HCT116 (cell line): Measurements from ENCODE around the gene PMEPA1.

Experiments
- POLR2A ChIP-seq: IDR thresholded peaks from 2 replicates; pipeline ENCODE4 v1.7.0; 2011; ENCODE audit warnings: borderline replicate concordance; ENCODE audit not compliant: insufficient read depth, insufficient read length; ENCODE audit errors: extremely low read depth
- TF ChIP-seq, protein P1 (sequence below), 3 experiments: fragments of 200-600 bp in 1 of 3; sonication (generic) in 1 of 3; IDR thresholded peaks in 2 of 3; conservative IDR thresholded peaks in 1 of 3; 2 replicates each; pipeline ENCODE4 v1.5.1; 2012 to 2017; ENCODE audit warnings: low read depth in 2 of 3, low read length in 2 of 3, antibody characterized with exemption in 1 of 3, borderline replicate concordance in 1 of 3, control low read depth in 1 of 3, mild to moderate bottlenecking in 1 of 3, mixed read lengths in 1 of 3, mixed run types in 1 of 3, moderate library complexity in 1 of 3; ENCODE audit not compliant: insufficient read depth in 1 of 3

DNA sequence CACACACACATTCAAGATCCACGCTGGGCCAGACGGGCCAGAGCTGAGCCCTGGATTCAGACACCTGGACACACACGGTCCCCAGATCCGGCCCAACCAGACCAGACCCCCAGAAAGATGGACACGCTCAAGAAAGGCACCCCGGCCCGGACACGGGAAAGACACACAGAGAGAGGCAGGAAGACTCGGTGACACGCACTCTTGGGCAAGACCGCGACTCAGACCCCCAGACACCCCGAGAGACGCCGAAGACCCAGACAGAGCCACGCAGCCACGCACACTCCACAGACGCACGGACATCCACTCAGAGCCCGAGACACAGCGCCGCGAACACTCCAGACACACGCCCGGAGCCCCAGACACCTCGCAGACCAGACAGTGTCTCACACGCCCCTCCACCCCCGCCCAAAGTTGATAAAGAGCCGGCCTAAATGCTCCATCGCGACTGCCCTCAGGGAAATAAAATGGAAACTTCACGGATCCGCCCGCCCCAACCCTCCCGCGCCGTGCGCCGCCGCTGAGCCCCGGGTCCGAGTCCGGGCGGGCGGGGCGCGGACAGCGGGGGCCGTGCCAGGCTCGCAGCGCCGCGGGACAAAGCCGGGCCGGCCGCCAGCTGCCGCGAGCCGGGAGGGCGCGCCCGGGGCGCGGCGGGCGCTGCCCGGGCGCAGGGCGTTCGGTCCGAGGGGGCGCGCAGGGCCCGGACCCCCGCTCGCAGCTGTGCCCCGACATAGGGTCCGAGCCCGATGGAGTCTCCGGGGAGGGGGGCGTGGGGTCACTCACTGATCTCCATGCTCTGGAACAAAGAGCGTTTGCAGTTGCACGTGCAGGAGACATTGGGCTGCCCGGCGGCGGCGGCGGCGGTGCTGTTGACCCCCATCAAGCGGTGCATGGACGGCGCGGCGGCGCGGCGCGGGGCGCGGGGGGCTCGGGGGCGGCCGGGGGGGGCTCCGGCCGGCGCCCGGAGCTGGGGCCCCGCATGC lies 831 bp downstream of the PMEPA1 start:
- TF ChIP-seq, protein P1, sequence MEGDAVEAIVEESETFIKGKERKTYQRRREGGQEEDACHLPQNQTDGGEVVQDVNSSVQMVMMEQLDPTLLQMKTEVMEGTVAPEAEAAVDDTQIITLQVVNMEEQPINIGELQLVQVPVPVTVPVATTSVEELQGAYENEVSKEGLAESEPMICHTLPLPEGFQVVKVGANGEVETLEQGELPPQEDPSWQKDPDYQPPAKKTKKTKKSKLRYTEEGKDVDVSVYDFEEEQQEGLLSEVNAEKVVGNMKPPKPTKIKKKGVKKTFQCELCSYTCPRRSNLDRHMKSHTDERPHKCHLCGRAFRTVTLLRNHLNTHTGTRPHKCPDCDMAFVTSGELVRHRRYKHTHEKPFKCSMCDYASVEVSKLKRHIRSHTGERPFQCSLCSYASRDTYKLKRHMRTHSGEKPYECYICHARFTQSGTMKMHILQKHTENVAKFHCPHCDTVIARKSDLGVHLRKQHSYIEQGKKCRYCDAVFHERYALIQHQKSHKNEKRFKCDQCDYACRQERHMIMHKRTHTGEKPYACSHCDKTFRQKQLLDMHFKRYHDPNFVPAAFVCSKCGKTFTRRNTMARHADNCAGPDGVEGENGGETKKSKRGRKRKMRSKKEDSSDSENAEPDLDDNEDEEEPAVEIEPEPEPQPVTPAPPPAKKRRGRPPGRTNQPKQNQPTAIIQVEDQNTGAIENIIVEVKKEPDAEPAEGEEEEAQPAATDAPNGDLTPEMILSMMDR (IDR thresholded peaks at IDR 0.05 in 2 of 3, conservative IDR thresholded peaks at IDR 0.05 in 1 of 3; ENCODE audit: borderline replicate concordance in 1 of 3, insufficient read depth in 1 of 3, low read depth in 2 of 3, low read length in 2 of 3) = no peak
- no peak for TF ChIP-seq POLR2A
